Measurements from ENCODE around the gene TTC13.

DNA sequence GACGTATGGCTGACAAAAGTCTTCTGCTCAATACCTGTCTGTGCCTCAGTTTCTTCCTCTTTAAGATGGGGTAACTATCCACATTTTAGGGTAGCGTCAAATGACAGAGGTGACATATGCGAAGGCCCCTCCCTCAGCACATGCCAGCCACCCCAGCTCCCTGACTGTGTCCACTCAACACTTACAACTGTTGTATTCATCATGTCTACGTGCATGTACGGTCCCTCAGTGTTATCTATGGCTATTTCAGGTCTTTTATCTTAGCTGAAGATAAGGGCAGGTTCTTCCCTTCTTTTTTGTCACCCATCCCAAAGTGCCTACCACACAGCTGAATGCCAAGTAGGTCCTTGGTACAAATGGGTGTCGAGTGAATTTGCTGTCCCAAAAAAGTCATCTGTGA, 102.0 kb downstream of the TTC13 start:
- TF ChIP-seq U2AF2 (IDR thresholded peaks at IDR 0.05; ENCODE audit: low read depth, low read length): no peak
- TF ChIP-seq STAT5B (CRISPR knock-in tag; IDR thresholded peaks at IDR 0.05): no peak
- TF ChIP-seq SRF (IDR thresholded peaks at IDR 0.05; ENCODE audit: low read depth, low read length): no peak
- TF ChIP-seq, protein P1, sequence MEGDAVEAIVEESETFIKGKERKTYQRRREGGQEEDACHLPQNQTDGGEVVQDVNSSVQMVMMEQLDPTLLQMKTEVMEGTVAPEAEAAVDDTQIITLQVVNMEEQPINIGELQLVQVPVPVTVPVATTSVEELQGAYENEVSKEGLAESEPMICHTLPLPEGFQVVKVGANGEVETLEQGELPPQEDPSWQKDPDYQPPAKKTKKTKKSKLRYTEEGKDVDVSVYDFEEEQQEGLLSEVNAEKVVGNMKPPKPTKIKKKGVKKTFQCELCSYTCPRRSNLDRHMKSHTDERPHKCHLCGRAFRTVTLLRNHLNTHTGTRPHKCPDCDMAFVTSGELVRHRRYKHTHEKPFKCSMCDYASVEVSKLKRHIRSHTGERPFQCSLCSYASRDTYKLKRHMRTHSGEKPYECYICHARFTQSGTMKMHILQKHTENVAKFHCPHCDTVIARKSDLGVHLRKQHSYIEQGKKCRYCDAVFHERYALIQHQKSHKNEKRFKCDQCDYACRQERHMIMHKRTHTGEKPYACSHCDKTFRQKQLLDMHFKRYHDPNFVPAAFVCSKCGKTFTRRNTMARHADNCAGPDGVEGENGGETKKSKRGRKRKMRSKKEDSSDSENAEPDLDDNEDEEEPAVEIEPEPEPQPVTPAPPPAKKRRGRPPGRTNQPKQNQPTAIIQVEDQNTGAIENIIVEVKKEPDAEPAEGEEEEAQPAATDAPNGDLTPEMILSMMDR (CRISPR knock-in tag; IDR thresholded peaks at IDR 0.05): no peak
- no peak for TF ChIP-seq NCOR1 (IDR thresholded peaks at IDR 0.05; ENCODE audit: borderline replicate concordance, low read length)
